Raji (cell line): ENCODE measurements around the gene ANKFY1.

Source experiments
- POLR2A ChIP-seq: IDR thresholded peaks from 2 replicates; pipeline ENCODE4 v1.6.1; 2011; ENCODE audit warnings: low read depth, low read length, control low read depth; ENCODE audit not compliant: insufficient read depth

The ANKFY1 gene

GRCh38 chr17:4161192-4161966 is 102.4 kb downstream of the ANKFY1 start:
- no peak for TF ChIP-seq POLR2A

- TF ChIP-seq POLR2A = no peak
These were observed 103.4 kb downstream of the ANKFY1 start for GRCh38 chr17:4160294-4160859.

- TF ChIP-seq POLR2A = no peak
These were observed 104.0 kb downstream of the ANKFY1 start for GRCh38 chr17:4159761-4160160.

GRCh38 chr17:4157618-4158333 is 106.0 kb downstream of the ANKFY1 start:
- no peak for TF ChIP-seq POLR2A

GRCh38 chr17:4156750-4157381 is 106.9 kb downstream of the ANKFY1 start:
- no peak for TF ChIP-seq POLR2A

GRCh38 chr17:4155980-4156620 is 107.7 kb downstream of the ANKFY1 start:
- no peak for TF ChIP-seq POLR2A

GRCh38 chr17:4154201-4154600 is 109.6 kb downstream of the ANKFY1 start:
- no peak for TF ChIP-seq POLR2A

GRCh38 chr17:4152471-4152870 is 111.3 kb downstream of the ANKFY1 start:
- TF ChIP-seq POLR2A = no peak

GRCh38 chr17:4150096-4150495 is 113.7 kb downstream of the ANKFY1 start:
- TF ChIP-seq POLR2A = no peak

- no peak for TF ChIP-seq POLR2A
These were observed 115.0 kb downstream of the ANKFY1 start for GRCh38 chr17:4148611-4149308.

- TF ChIP-seq POLR2A = no peak
These were observed 115.9 kb downstream of the ANKFY1 start for GRCh38 chr17:4147751-4148310.

- TF ChIP-seq POLR2A = no peak
These were observed 117.1 kb downstream of the ANKFY1 start for GRCh38 chr17:4146641-4147040.

GRCh38 chr17:4144422-4144747 is 119.4 kb downstream of the ANKFY1 start:
- TF ChIP-seq POLR2A = no peak
